Stimulated activated CD4-positive, alpha-beta T cell treated with anti-CD3 and anti-CD28 coated beads, Interleukin-4, amount 100 ng/mL, for 4 hours (primary cell): ENCODE data around the gene WFDC8.

ENCODE experiments used
- DNase-seq, 2 experiments: peaks; one replicate each; pipeline ENCODE4 v3.0.0-alpha.2; 2020

The WFDC8 gene

GRCh38 chr20:45547206-45547770 lies 31.8 kb downstream of the WFDC8 start, which contains the start of gene EPPIN:
TSS of gene EPPIN (minus strand) at chr20:45547401. CDS start at chr20:45547357, 44 bp downstream.
- DNase-seq = no peak

DNA sequence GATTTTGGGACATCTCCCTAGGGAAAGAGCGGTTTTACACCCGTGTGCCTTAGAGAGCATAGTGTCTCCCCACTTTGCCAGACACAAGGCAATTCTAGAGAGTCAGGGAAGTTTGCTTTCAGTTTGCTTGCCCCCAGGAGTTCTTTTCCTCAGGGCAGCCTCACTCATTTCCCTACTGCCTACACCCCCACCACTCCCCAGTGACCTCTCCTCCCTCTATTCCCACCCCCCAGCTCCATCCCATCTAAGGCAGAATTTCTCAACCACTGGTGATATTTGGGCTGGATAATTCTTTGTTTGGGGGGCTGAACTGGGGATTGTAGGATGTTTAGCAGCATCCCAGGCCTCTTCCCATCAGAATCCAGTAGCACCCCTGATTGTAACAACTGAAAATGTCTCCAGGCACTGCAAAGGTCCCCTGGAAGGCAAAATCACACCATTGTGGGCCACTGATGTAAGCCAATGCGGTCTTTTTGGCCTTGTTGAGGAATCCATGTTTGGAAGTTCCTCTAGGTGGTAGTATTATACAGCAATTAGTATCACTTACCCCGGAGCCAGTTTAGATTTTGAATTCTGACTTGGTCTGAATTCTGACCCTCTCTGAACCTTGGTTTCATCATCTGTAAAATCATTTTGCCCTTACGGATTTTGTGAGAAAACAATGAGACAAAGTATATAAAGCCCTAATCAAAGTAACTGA lies 33.2 kb downstream of the WFDC8 start:
- no peak for DNase-seq

- DNase-seq = no peak
Observed at GRCh38 chr20:45545351-45545750, 33.7 kb downstream of the WFDC8 start.

DNA sequence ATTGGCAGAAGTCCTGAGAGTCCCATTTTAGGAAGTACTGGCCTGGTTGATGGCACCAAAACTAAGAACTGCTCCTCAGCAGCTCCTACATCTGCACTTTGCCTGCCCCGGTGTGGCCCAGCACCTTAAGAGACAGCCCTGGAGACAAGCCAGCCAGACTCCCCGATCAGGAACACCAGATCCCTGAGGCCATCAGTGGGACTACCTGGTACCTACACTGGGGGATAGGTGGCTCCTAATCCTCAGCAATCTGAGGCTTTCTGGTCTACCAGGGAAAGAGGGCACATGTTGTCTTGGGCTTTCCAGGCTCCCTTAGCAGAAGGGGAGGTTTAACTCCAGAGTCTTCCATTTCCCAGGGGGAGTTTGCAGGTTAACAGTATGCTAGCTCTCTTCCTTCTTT lies 39.7 kb downstream of the WFDC8 start, which contains the start of gene WFDC6:
Gene WFDC6 (minus strand): TSS at position 101 of the 400 bp plus-strand sequence. CDS start 75 bp downstream, at position 26.
- no peak for DNase-seq

GRCh38 chr20:45538209-45538799 lies 40.8 kb downstream of the WFDC8 start:
- DNase-seq = no peak

GRCh38 chr20:45527294-45527693 lies 51.8 kb downstream of the WFDC8 start:
- DNase-seq = no peak

DNA sequence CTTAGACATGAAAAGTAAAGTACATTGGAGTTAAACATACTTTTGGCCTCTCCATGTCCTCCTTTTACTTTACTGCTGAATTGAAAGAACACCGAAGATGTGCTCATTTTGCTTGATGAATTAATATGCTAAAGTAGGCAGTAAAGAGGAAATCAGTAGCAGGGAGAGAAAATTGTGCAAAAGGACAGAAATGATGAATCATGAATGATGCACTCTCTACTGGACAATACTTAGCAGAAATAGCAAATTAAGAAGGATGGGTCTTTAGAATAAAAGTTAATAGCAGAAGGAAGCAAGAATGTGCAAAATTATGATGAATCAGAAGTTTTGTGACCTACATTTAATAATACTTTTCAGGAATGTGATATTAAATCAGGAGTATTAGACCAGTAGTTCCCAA lies 55.3 kb downstream of the WFDC8 start:
- no peak for DNase-seq

DNA sequence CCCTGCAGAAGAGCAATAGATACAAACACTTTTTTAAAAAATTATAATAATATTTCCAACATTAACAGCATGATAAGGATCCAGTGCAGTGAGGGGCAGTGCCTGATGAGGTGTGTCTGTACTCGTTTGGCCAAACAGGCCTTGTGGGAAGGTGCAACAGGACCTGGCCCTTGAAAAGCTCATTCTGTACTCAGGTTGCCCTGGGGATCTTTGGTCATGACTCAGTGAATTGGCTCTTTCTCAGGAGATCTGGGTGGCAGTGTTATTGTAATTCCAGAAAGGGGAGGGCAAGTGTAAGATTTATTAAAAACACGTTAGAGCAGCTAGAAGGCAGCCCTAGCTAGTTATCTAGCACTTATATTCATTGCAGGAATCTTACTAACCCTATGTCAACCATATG lies 60.8 kb downstream of the WFDC8 start:
- DNase-seq = no peak

GRCh38 chr20:45515147-45515913 lies 63.8 kb downstream of the WFDC8 start, which contains the start of gene SPINT3:
TSS of gene SPINT3 (minus strand) at chr20:45515622. CDS start at chr20:45515608, 14 bp downstream.
- no peak for DNase-seq

GRCh38 chr20:45510242-45510862 lies 68.7 kb downstream of the WFDC8 start:
- no peak for DNase-seq

DNA sequence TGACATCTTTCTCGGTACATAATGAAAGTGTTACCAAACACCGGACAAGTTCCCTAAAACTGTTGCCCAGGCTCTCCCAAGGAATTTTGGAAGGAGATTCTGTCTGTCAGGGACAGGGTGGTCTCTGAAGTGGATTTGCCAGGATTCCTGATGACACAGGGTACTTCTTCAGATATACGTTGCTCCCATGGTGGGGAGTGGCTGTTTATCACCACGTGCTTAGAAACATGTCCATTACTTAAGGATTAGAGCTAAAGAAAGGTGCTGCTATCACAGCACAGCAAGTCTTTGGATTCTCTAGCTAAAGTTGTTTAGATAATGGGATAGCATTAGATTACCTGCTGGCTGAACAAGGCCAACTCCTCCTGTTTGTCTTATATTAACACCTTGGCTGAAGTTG lies 70.0 kb downstream of the WFDC8 start:
- no peak for DNase-seq

- no peak for DNase-seq
Observed at GRCh38 chr20:45508068-45508886, 70.8 kb downstream of the WFDC8 start.

- DNase-seq = no peak
Observed at GRCh38 chr20:45507011-45507820, 71.9 kb downstream of the WFDC8 start.

DNA sequence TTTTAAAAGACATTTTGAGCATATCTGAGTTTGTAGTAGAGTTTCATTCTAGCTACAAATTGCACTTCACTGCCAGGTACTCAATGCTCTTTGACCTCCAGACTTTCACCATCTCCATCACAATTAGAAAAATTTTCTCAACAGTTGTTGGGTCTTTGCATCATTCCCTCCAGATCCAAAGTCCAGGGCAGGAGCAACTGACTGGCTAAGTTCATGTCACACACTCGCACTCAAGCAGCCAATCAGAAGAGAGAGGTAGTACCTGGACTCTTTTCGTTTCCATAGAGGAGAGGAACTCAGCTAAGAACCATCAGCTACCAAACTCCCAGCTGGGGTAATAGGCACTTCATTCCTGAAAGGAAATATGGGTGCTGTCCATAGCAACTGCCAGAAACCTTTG lies 72.7 kb downstream of the WFDC8 start:
- no peak for DNase-seq

DNA sequence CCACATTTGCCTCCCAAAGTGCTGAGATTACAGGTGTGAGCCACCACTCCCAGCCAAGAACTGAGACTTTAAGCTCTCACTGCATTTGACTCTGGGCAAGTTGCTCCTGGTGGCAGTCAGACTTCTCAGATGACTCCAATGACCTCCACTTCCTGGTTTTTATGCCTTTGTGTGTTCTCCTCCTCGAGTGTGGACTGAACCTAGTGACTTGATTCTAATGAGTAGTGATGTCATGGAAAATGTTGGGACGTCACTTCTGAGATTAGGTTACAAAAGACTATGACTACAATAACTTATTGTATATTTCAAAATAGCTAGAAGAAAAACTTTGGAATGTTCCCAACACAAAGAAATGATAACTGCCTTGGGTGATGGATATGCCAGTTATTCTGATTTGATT lies 75.7 kb downstream of the WFDC8 start:
- DNase-seq = no peak

GRCh38 chr20:45502561-45502960 lies 76.5 kb downstream of the WFDC8 start:
- no peak for DNase-seq
